GM19468 (cell line): ENCODE data around the gene SLC7A11.
A peak's percentile ranks its signal among the peaks of the same experiment; 100 is the strongest.
"Not testable (repeated sequence)": the region's sequence is repeated elsewhere in the genome, so short reads cannot be mapped to it uniquely, and the experiment has no call there.

Source experiments
- ATAC-seq: cut with Tn5 transposase; IDR thresholded peaks from one replicate; pipeline ENCODE4 v1.9.1; 2021; ENCODE audit warnings: mild to moderate bottlenecking, moderate library complexity, moderate number of reproducible peaks; ENCODE audit not compliant: unreplicated experiment; ENCODE audit errors: extremely low read depth

The SLC7A11 gene

DNA sequence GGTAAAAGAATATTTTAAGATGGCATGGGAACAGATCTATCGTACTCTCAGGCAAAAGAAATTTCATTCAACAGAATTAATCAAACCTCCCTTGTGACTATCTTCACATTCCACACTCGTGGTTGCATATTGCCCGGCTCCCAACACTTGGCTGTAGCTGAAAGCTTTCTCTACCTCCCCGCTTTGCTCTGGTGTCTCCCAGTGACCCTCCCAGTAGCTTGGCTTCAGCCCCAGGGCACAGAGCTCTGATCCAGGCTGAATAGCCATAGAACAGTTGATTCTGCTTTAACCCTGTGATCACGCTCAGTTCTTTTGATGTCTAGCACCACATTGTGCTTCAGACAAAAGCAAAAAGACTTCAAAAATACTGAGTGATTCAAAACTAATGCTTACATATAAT lies 24.6 kb downstream of the SLC7A11 start:
- no peak for ATAC-seq

DNA sequence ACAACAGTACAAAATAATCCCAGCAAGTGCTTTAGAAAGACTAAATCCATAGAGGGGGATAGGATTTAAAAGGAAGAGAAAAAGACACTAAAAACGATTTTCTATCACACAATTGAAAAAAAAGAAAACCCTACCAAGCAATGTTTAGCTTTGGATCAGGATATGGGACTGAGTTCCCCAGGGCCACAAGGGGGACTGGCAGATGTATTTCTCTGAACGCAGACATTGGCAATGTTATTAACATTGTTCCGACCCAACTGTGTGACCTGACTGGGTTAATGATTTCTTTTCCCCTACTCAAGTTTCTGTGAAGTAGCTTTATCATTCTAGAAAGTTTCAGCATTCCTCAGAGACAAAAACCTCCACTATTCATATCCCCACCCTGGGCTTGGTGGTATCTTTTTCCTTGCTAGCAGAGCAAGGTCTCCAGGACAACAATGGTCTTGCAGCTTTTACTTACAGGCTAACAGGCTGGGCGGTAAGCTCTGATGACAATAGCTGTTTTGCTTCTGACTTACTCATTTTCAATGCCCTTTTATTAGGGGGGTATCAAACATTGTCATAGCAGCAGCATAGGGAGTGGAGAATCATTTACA lies 25.8 kb downstream of the SLC7A11 start:
- no peak for ATAC-seq

DNA sequence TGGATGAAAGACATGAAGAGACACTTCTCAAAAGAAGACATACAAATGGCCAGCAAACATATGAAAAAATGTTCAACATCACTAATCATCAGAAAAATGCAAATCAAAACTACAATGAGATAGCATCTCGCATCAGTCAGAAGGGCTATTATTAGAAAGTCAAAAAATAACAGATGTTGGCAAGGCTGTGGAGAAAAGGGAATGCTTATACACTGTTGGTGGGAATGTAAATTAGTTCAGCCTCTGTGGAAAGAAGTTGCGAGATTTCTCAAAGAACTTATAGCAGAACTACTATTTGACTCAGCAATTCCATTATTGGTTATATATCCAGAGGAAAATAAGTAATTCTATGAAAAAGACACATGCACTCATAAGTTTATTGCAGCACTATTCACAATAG lies 31.6 kb downstream of the SLC7A11 start:
- not testable (repeated sequence) for ATAC-seq

GRCh38 chr4:138209094-138209493 lies 33.1 kb downstream of the SLC7A11 start:
- ATAC-seq = no peak

DNA sequence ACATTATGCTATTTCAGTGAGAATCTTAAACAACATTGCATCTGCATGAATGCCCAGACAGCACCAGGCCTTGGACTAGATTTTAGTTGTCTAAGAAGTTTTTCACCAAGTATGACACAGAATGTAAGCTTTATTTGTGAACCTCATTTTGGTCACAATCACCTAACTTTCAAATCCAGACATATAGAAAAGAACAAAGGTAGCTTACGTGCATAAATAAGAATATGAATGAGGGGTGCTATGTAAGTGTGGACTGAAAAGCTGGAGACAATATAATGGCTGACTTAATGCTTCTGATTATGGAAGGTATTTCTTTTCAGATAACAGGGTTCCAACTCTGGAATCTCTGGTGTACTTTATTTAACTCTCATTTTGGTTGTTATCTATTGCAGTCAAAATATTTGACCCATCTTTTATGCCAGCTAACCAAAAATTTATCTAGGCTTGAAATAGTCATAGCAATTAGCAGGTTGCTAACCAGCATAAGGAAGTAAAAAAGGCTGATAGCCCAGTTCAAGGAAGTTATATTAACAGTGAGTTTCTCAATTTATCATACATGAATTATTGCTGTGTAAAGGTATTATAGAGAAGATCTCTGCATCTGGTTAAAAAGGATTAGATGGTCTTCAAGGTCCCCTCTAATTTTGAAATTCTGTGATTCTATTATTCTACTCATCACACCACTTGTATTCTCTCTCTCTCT lies 36.5 kb downstream of the SLC7A11 start:
- no peak for ATAC-seq

DNA sequence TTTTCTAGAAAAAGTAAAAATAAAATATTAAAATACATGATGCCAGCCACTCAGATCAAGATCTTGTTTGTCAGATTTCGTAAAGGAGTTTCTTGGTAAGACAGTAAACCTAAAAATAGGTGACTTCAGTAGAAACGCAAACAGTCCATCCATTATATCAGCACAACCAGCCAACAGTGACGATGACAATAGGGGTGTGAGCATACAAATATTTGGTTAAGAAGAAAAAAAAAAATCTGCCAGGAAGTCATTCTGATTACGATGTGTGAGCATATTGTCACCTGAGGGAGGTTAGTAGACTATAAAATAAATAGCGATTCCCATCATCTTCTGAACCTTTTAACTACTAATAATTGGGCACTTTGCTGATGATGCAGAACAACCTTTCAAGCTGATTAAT lies 37.6 kb downstream of the SLC7A11 start:
- no peak for ATAC-seq

GRCh38 chr4:138202686-138203085 lies 39.5 kb downstream of the SLC7A11 start:
- ATAC-seq = no peak

DNA sequence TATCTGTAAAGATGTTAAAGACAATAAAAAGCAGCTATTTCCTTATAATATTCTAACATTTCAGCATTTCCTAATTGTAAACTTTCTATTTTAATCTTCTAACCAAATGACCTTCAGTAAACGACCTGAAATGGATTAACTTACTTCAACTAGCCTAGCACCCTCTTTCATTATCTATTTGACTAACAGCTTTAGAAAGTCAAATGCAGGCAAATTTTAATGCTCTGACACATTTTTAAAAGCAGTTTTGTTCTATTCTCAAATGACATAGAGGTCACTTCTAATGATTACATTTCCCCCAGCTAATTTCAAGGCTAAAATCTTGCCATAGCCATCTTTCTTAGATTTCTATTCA lies 41.9 kb downstream of the SLC7A11 start:
- ATAC-seq = no peak

- peak; percentile 42 for ATAC-seq
Observed at GRCh38 chr4:138199568-138200235, 42.4 kb downstream of the SLC7A11 start.

GRCh38 chr4:138196153-138196552 lies 46.0 kb downstream of the SLC7A11 start:
- ATAC-seq = no peak

DNA sequence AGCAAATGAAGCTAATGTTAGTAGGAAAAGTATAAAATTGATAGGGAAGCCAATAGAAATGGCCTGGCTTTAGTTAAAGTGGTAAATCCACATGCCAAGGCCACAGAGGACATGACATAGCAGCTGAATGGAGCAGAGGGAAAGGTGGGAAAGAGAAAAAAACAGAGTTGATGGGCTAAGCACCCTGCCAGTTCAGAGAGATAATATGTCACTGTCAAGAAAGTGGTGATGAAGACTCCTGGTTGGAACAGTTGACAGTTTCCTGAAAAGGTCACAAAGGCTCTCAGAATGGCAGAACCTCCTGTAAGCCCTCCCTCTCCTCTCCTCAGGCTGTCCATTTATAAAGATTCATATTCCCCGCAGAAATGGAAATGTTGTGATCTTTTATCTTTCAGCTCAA lies 48.2 kb downstream of the SLC7A11 start:
- ATAC-seq = no peak

GRCh38 chr4:138192113-138192512 lies 50.0 kb downstream of the SLC7A11 start:
- ATAC-seq = no peak

DNA sequence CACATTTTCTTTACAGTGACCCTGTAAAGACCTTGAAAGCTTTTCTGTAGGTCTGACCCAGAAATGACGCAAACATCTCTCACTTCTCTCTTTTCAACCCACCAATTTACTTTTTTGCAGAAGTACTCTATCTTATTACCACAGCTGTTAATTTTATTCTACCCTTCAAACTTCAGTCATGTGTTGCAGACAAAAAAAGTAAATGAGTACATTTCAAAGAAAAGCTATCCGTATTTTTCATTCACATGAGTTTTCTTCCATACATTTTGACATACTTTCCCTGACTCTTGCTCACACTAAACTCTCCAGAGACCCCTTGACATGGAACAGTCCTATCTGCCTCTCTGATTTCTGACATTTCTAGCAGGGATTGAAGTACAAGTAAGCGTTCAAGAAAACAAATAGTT lies 51.7 kb downstream of the SLC7A11 start:
- ATAC-seq = peak; percentile 99

- no peak for ATAC-seq
Observed at GRCh38 chr4:138189206-138189605, 52.9 kb downstream of the SLC7A11 start.

- no peak for ATAC-seq
Observed at GRCh38 chr4:138188406-138189084, 53.6 kb downstream of the SLC7A11 start.

- no peak for ATAC-seq
Observed at GRCh38 chr4:138185859-138186645, 56.1 kb downstream of the SLC7A11 start.

- no peak for ATAC-seq
Observed at GRCh38 chr4:138184886-138185285, 57.3 kb downstream of the SLC7A11 start.

DNA sequence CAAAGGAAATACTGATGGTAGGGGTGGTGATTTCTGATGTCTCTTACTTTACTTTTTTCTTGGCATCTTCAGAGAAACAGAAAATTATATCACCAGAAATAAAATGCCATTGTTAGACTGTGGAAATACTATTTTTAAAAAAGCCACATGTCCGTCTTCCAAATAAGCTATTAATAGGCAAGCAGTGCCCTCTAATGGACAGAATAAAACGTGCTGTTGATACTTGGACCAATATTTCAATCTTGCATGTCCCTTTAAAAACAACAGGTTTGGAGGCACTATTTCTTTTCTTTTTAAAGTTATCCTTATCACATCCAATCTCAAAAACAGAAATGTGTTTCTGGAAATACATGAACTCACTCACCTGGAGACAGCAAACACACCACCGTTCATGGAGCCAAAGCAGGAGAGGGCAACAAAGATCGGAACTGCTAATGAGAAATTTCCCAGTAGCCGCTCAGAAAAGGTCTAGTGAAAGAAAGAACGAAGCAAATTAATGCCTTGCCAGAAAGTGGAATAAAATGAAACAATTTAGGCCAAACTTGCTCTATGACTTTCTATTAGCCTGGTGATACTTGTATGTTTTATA lies 59.2 kb downstream of the SLC7A11 start:
- no peak for ATAC-seq

DNA sequence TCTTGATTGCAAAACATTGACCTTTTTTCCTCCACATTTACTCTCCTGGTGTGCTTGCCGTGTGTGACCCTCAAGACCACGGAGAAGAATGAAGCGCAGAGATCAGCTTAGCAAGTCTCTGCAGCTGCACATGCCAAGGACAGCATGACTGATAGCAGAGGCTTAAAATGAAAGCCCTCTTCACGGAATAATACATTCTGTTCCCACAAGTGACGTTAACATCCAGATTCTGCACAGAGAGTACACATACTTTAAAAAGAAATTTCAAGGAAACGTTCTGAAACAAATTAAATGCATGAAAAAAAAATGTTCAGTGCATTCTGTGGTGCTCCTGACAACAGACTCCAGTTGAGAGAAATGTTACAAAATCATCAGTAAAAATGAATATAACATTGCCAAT lies 60.9 kb downstream of the SLC7A11 start:
- no peak for ATAC-seq

DNA sequence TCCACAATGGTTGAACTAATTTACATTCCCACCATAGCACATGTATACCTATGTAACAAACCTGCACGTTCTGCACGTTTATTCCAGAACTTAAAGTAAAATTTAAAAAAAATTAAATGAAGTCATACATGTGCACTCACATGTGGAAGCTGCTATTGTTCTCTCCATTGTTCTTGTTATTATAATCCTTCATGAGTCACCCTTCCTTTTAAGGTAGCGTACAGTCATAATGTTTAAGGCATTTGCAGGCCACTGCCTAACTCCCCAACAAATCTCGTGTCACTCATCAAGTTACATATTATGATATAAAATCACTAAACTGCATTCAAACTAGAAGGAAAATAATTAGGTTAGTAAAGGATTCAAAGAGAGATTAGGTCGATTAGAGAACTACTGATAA lies 63.6 kb downstream of the SLC7A11 start:
- ATAC-seq = no peak
